Measurements from ENCODE around the gene MTCH1.

DNA sequence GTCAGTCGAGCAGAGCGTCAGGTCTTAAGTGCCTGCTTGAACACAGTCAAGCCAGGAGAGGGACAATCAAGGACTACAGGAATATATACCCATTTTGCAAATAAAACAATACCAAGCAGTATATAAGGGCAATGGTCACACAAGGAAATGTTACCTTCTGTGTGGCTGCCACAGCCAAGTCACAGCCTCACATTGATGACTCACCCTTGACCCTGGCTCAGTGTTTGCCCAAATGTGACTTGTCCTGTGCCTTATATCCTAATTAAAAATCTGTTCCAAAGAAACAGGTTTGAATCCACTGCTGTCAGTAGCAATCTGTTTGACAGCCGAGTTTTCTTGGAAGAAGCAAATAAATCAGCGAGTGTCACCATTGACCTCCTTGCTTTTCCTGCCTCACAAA is 65.9 kb downstream of the MTCH1 start:
- TF ChIP-seq CTCF (IDR thresholded peaks at IDR 0.05 in 8 of 11, conservative IDR thresholded peaks at IDR 0.05 in 3 of 11) (no peak), POLR2AphosphoS5 (IDR thresholded peaks at IDR 0.05) (no peak)
